Upper lobe of left lung (tissue), 4 donors: Measurements from ENCODE around the gene RING1.

Experiments
- POLR2A ChIP-seq, 4 donors: fragments of 450-650 bp; IDR thresholded peaks; one replicate each; pipeline ENCODE4 v1.5.1; 2016 to 2017; ENCODE audit warnings: antibody characterized with exemption in 4 of 4, mild to moderate bottlenecking in 2 of 4
- POLR2AphosphoS5 ChIP-seq, 2 donors: sonication (generic); formaldehyde crosslinking; IDR thresholded peaks; one replicate each; pipeline ENCODE4 v1.5.1; 2017; ENCODE audit warnings: antibody characterized with exemption in 2 of 2
- TF ChIP-seq, protein P1 (sequence below), 6 experiments: fragments of 450-650 bp in 4 of 6; fragments of 200-600 bp in 2 of 6; sonication (generic) in 2 of 6; IDR thresholded peaks; one replicate each; pipeline ENCODE4 v1.5.1; 2016 to 2019; ENCODE audit warnings: antibody characterized with exemption in 6 of 6

DNA sequence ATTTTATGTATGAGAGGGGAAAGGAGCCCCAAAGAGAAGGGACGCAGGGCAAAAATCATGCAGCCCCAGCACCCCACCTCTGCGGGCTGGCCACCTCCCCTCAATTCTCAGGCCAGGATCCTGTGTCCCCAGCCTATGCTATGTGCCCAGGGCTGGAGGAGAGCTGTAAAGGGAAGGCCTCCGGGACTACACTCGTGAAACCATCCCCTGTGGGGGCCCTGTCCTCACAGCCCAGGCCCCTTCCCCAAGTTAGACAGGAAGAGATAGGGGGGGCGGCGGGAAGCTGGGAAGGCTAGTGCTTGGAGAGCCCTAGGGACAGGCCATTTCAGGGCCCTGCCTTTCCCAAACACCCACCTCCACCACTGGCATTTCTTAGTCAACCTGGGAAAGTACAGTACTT lies 14.7 kb upstream of the RING1 start:
- TF ChIP-seq POLR2A (IDR thresholded peaks at IDR 0.05), result no peak
- TF ChIP-seq, protein P1, sequence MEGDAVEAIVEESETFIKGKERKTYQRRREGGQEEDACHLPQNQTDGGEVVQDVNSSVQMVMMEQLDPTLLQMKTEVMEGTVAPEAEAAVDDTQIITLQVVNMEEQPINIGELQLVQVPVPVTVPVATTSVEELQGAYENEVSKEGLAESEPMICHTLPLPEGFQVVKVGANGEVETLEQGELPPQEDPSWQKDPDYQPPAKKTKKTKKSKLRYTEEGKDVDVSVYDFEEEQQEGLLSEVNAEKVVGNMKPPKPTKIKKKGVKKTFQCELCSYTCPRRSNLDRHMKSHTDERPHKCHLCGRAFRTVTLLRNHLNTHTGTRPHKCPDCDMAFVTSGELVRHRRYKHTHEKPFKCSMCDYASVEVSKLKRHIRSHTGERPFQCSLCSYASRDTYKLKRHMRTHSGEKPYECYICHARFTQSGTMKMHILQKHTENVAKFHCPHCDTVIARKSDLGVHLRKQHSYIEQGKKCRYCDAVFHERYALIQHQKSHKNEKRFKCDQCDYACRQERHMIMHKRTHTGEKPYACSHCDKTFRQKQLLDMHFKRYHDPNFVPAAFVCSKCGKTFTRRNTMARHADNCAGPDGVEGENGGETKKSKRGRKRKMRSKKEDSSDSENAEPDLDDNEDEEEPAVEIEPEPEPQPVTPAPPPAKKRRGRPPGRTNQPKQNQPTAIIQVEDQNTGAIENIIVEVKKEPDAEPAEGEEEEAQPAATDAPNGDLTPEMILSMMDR (IDR thresholded peaks at IDR 0.05), result no peak
- TF ChIP-seq POLR2AphosphoS5 (IDR thresholded peaks at IDR 0.05), result no peak
